ENCODE measurements around the gene MOB3A. TPM values are rescaled to one million over a fixed set of nuclear protein-coding genes. Genes with fewer than 3 reads are reported as not detected.

MOB3A gene
- total and polyA plus RNA-seq, 2 of the 13 experiments (the other 11 are each of a cell fraction or from before 2014, with no cell fraction given): 3.5 to 17.8 TPM

DNA sequence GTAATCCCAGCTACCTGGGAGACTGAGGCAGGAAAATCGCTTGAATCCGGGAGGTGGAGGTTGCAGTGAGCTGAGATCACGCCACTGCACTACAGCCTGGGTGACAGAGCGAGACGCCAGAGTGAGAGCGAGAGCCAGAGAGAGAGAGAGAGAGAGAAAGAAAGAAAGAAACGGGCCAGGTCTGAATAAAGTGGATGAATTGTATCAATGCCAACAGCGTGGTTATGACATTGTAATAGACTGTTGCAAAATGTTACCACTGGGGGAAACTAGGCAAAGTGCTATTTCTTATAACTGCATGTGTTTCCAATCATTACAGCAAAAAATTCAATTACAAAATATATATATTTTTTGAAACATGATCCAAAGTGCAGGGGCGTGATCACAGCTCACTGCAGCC lies 68.8 kb downstream of the MOB3A start:
- Histone ChIP-seq H2AFZ (ENCODE audit: low read length) (no peak overlapping the region), H3K9me3 (ENCODE audit: low read length) (peaks cover 4% of the 10 kb centered on the region), H3K36me3 (replicated peaks in 1 of 2; ENCODE audit: control insufficient read depth in 1 of 2, insufficient read depth in 2 of 2, low read length in 2 of 2) (no peaks in the 10 kb centered on the region), H3K4me2 (ENCODE audit: low read depth, low read length) (no peak overlapping the region), H3K27me3 (ENCODE audit: control insufficient read depth in 1 of 2, insufficient read depth in 2 of 2, low read length in 2 of 2) (peaks cover 0 to 3% of the 10 kb centered on the region in 2 experiments; a peak in 1 of 5 replicates), H4K20me1 (ENCODE audit: insufficient read depth, low read length) (no peaks in the 10 kb centered on the region), H3K79me2 (ENCODE audit: insufficient read depth, low read length) (no peaks in the 10 kb centered on the region), H3K9ac (ENCODE audit: insufficient read depth, low read depth, low read length) (no peak overlapping the region), H3K27ac (ENCODE audit: extremely low read length, insufficient read depth, low read length) (no peak overlapping the region), H3K4me1 (ENCODE audit: insufficient read depth, low read length) (peaks cover 23% of the 10 kb centered on the region), H3K4me3 (replicated peaks in 1 of 3; ENCODE audit: insufficient read depth in 1 of 3, low read depth in 2 of 3, low read length in 3 of 3) (no peak overlapping the region)
- no TSS peak for BruUV-seq (replicated peaks)
- POLR2A ChIA-PET: interaction anchor here (1.3 kb wide), 1 partner anchor 33 kb away, joined by 3 read pairs; no protein-coding TSS in a partner anchor
- FAIRE-seq (no peak), ATAC-seq (peak; percentile 22; the same call in 1 of the 3 replicates), DNase-seq (ENCODE audit: low spot score) (no peak)
- TF ChIP-seq, protein P1, sequence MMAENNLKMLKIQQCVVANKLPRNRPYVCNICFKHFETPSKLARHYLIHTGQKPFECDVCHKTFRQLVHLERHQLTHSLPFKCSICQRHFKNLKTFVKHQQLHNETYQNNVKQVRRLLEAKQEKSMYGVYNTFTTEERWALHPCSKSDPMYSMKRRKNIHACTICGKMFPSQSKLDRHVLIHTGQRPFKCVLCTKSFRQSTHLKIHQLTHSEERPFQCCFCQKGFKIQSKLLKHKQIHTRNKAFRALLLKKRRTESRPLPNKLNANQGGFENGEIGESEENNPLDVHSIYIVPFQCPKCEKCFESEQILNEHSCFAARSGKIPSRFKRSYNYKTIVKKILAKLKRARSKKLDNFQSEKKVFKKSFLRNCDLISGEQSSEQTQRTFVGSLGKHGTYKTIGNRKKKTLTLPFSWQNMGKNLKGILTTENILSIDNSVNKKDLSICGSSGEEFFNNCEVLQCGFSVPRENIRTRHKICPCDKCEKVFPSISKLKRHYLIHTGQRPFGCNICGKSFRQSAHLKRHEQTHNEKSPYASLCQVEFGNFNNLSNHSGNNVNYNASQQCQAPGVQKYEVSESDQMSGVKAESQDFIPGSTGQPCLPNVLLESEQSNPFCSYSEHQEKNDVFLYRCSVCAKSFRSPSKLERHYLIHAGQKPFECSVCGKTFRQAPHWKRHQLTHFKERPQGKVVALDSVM (CRISPR knock-in tag; IDR thresholded peaks at IDR 0.05): peak; percentile 40; the same call in 1 of the 2 replicates
- TF ChIP-seq CEBPB (IDR thresholded peaks at IDR 0.05; ENCODE audit: borderline replicate concordance, low read depth, low read length): peak; percentile 64; the same call in 1 of the 2 replicates
- TF ChIP-seq, protein P2, sequence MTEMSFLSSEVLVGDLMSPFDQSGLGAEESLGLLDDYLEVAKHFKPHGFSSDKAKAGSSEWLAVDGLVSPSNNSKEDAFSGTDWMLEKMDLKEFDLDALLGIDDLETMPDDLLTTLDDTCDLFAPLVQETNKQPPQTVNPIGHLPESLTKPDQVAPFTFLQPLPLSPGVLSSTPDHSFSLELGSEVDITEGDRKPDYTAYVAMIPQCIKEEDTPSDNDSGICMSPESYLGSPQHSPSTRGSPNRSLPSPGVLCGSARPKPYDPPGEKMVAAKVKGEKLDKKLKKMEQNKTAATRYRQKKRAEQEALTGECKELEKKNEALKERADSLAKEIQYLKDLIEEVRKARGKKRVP (CRISPR knock-in tag; IDR thresholded peaks at IDR 0.05): no peak
- TF ChIP-seq, protein P3, sequence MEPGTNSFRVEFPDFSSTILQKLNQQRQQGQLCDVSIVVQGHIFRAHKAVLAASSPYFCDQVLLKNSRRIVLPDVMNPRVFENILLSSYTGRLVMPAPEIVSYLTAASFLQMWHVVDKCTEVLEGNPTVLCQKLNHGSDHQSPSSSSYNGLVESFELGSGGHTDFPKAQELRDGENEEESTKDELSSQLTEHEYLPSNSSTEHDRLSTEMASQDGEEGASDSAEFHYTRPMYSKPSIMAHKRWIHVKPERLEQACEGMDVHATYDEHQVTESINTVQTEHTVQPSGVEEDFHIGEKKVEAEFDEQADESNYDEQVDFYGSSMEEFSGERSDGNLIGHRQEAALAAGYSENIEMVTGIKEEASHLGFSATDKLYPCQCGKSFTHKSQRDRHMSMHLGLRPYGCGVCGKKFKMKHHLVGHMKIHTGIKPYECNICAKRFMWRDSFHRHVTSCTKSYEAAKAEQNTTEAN (CRISPR knock-in tag; conservative IDR thresholded peaks at IDR 0.05): no peak
- intact Hi-C loops (cut with micrococcal nuclease; ENCODE audit: unreplicated experiment) (no loop called here), in situ Hi-C loops (cut with HindIII; ENCODE audit: extremely low pct_ligation_motif_present, low pct_unique_long_range_greater_than_20kb) (no loop called here)
- 23% methylated on average over 9 of the region's 9 CpGs for WGBS (ENCODE audit: low lambda C conversion rate)
- CTCF ChIA-PET (ENCODE audit: low intra/inter-chr PET ratio, low total read pairs): no interaction called here

Data from HepG2 (cell line).